Neural crest cell (in vitro differentiated cells): ENCODE results near the gene GALNT16. TPM values are rescaled to one million over a fixed set of nuclear protein-coding genes. Genes with fewer than 3 reads are reported as not detected.
A peak's percentile ranks its signal among the peaks of the same experiment; 100 is the strongest.

Source experiments
- DNase-seq: peaks from one replicate; pipeline ENCODE4 v3.0.0; 2021; ENCODE audit warnings: low read depth, mixed read lengths, low spot score
- H3K27ac Mint-ChIP-seq: one replicate; pipeline ENCODE4 v1.8.0; 2021; ENCODE audit warnings: mild to moderate bottlenecking, mixed read lengths; ENCODE audit not compliant: unreplicated experiment
- H3K27me3 Mint-ChIP-seq: 2 replicates; pipeline ENCODE4 v1.8.0; 2021; ENCODE audit warnings: low read depth, mild to moderate bottlenecking, mixed read lengths
- H3K36me3 Mint-ChIP-seq: 2 replicates; pipeline ENCODE4 v1.8.0; 2021; ENCODE audit warnings: low read depth, mild to moderate bottlenecking, mixed read lengths
- H3K4me1 Mint-ChIP-seq: 2 replicates; pipeline ENCODE4 v1.8.0; 2021; ENCODE audit warnings: mixed read lengths
- H3K4me3 Mint-ChIP-seq: one replicate; pipeline ENCODE4 v1.8.0; 2021; ENCODE audit warnings: mild to moderate bottlenecking, mixed read lengths
- H3K9me3 Mint-ChIP-seq: 2 replicates; pipeline ENCODE4 v1.8.0; 2021; ENCODE audit warnings: mixed read lengths
- CTCF ChIP-seq: fragments of 200-600 bp; sonication (generic); conservative IDR thresholded peaks from 2 replicates; pipeline ENCODE4 v1.5.0; 2021; ENCODE audit warnings: antibody characterized with exemption, mild to moderate bottlenecking
- total RNA-seq: library from RNA; stranded (reverse); gene quantifications from 2 replicates; pipeline ENCODE4 v1.2.1, GENCODE V29; 2021

GALNT16 gene
- total RNA-seq, 1 donor from 2014 or later: 20.1 TPM

GRCh38 chr14:69319911-69320310 lies 60.0 kb downstream of the GALNT16 start:
- no peak for TF ChIP-seq CTCF
- peaks cover 4% of the 10 kb centered on the region for H3K36me3 Mint-ChIP-seq
- no peak overlapping the region for H3K4me3 Mint-ChIP-seq
- no peak for DNase-seq
- peaks cover 7% of the 10 kb centered on the region for H3K4me1 Mint-ChIP-seq
- no peak overlapping the region for H3K27ac Mint-ChIP-seq
- peaks cover 6% of the 10 kb centered on the region for H3K9me3 Mint-ChIP-seq
- H3K27me3 Mint-ChIP-seq: no peaks in the 10 kb centered on the region

GRCh38 chr14:69320581-69321365 lies 60.8 kb downstream of the GALNT16 start:
- H3K36me3 Mint-ChIP-seq: peaks cover 3% of the 10 kb centered on the region
- H3K4me1 Mint-ChIP-seq: peaks cover 7% of the 10 kb centered on the region
- TF ChIP-seq CTCF: no peak
- H3K27me3 Mint-ChIP-seq: no peaks in the 10 kb centered on the region
- H3K4me3 Mint-ChIP-seq: no peak overlapping the region
- peaks cover 5% of the 10 kb centered on the region for H3K9me3 Mint-ChIP-seq
- no peak for DNase-seq
- peak overlapping the region; percentile 27 for H3K27ac Mint-ChIP-seq

GRCh38 chr14:69321601-69322330 lies 61.8 kb downstream of the GALNT16 start:
- Mint-ChIP-seq H3K27ac (peak overlapping the region; percentile 75), H3K4me3 (no peak overlapping the region), H3K36me3 (no peaks in the 10 kb centered on the region), H3K27me3 (no peaks in the 10 kb centered on the region), H3K4me1 (peaks cover 7% of the 10 kb centered on the region), H3K9me3 (no peaks in the 10 kb centered on the region)
- no peak for TF ChIP-seq CTCF
- DNase-seq: no peak

- Mint-ChIP-seq H3K27ac (peak overlapping the region; percentile 94), H3K9me3 (no peaks in the 10 kb centered on the region), H3K4me1 (peaks cover 7% of the 10 kb centered on the region), H3K27me3 (no peaks in the 10 kb centered on the region), H3K36me3 (no peaks in the 10 kb centered on the region), H3K4me3 (no peak overlapping the region)
- DNase-seq: no peak
- no peak for TF ChIP-seq CTCF
Observed at GRCh38 chr14:69323266-69323998, 63.5 kb downstream of the GALNT16 start.

- DNase-seq: no peak
- Mint-ChIP-seq H3K27me3 (no peaks in the 10 kb centered on the region), H3K36me3 (no peaks in the 10 kb centered on the region), H3K27ac (peak overlapping the region; percentile 94), H3K4me1 (peaks cover 7% of the 10 kb centered on the region), H3K4me3 (no peak overlapping the region), H3K9me3 (no peaks in the 10 kb centered on the region)
- TF ChIP-seq CTCF: no peak
Observed at GRCh38 chr14:69323999-69324282, 64.0 kb downstream of the GALNT16 start.
